ENCODE data around the gene MLH3.

GRCh38 chr14:75077794-75078193 is 26.5 kb upstream of the MLH3 start:
- TF ChIP-seq CTCF (IDR thresholded peaks at IDR 0.05) (no peak), POLR2AphosphoS5 (IDR thresholded peaks at IDR 0.05) (no peak)
